CD4-positive, alpha-beta T cell treated with Interleukin-2 at 100 ng/mL for 4 hours (primary cell): Measurements from ENCODE around the gene BICC1.

Source experiments
- DNase-seq: peaks from one replicate; pipeline ENCODE4 v3.0.0-alpha.2; 2020; ENCODE audit warnings: low spot score

BICC1 gene

DNA sequence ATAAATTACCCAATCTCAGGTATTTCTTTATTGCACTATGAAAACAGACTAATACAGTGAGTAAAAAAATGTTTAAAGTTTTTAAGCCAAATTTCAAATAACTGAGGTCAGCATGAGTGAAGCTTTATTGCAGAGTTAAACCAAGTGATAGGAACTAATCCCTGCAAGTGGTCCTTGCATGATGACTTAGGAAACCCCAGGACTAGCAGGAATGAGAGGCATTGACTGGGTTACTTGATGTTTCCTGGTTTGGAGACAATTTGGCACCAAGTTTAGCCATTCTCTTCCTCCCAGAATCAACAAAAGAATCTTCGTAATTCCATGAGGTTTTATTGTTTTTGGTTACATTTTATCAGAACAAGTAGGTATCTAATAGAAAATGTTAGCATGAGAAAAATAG lies 194.2 kb downstream of the BICC1 start:
- DNase-seq, result no peak

DNA sequence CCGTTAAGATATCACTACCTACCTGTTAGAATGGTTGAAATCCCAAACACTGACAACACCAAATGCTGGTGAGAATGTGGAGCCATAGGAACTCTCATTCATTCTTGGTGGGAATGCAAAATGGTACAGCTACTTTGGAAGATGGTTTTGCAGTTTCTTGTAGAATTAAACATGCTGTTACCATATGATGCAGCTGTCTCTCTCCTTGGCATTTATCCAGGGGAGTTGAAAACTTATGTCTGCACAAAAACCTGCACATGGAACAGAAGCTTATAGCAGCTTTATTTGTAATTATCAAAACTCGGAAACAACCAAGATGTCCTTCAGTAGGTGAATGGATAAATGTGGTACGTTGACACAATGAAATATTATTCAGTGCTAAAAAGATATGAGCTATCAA lies 199.5 kb downstream of the BICC1 start:
- no peak for DNase-seq

DNA sequence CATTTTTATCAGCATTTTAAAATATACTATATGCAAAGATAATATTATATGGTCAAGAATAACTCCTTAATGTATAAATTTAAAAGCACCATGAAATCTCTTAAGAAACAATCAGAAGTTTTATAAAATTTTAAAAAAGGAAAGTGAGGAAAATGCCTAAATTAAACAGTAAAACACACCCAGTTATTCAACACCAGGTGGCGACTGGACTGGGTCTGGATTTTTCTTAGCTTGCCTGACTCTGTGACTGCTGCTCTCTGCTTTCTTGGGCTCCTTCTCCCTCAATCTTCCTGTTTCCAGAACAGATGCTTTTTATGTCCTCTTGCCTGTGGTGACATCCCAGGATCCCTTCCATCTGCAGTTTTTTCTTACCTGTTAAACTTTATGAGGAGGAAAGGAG lies 200.3 kb downstream of the BICC1 start:
- no peak for DNase-seq

DNA sequence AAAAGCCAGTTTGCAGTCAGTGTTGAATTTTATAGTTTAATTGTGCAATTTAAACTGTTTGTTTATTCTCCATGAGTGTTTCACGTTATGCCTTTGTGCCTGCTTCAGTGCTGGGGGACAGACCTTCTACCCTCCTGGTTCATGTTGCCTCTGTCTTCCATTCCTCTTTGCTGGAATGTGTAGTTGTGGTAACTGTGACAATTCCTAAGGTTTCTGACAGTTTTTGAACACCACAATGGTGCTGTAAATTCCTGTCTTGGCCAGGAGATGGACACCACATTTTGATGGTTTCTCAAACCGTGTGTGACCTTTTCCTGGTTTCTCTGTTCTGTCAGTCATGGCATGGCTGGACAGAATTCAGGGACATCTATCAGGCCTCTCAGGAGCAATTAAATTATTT lies 201.7 kb downstream of the BICC1 start:
- DNase-seq, result no peak

DNA sequence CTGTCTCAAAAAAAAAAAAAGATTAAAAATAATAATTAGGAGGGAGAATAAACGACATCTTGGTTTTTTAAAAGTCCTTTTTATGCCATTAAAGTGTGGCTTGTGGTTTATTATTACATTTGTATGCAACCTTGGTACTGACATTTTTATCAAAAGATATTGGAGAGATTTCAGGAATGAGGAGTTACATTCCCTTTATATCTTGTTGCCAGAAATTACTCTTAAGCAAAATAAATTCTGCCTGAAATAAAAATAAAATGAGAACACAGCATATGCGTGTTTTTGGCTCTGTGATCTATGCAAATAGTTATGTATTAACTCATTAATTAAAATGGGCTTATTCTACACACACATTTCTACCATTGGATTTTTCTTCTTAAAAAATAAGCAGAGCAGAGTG lies 202.4 kb downstream of the BICC1 start:
- no peak for DNase-seq

DNA sequence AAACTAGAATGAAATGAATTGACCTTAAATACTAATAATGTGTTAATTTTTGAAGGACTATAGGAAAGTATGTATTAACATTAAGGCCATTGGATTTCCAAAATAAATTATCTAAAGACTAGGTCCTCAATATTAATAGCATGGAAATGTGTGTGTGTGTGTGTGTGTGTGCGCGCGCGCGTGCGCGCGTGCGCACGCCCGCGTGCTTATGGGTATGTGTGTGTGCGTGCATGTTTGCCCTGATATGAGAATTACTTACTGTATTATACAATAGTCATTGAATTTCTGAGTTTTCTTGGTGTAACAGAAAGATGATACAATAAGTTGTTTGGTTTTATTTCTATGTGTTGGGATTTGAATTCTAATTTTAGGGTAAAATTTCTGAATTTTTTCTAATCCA lies 205.9 kb downstream of the BICC1 start:
- no peak for DNase-seq

DNA sequence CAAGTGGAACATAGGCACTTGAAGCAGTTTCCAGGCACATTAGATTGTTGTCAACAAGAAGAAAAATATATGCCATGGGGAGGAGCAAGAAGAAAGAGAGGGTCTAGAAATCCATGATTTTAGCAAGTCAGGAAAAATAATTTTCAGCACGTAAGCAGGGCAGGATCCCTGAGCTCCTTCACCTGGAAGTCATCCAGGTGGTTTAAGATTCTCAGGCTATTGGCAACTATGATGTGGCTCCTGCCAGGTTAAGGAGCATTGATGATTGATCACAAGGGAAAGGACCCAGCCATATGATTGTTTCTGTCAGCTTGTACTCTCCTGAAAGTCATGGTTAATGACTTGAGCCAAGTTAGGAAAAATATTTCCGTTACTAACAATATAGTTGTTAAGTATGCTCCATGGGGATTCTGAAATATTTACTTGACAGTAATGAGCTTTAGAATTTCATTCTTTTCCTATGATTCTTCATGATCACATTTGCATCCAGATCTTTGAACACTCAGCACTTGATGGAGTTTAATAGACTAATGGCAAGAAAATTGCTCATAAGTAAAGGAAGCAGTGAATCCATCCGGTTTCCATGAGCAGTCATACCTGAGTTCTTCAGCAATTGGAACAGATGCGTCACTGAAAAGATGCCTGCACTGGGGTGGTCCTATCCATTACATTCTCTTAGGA lies 209.1 kb downstream of the BICC1 start:
- DNase-seq, result no peak

DNA sequence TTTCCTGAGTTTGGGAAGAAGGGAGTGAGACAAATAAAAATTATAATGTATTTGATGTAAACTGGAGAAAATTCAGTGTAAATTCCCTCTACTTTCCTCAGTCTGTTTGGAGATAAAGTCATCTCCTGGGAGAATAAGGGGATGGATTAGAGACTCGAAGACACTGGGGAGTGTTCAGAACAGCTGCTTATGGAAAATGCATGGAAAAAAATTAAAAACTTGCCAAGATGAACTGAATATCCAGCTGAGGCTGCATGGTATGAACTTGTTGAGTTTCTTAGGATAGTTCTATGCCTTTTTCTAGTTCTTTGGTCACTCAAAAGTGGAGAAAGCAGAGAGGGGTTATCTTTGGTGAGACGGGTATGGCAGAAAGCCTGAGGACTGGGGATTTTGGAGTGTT lies 210.5 kb downstream of the BICC1 start:
- DNase-seq, result no peak

DNA sequence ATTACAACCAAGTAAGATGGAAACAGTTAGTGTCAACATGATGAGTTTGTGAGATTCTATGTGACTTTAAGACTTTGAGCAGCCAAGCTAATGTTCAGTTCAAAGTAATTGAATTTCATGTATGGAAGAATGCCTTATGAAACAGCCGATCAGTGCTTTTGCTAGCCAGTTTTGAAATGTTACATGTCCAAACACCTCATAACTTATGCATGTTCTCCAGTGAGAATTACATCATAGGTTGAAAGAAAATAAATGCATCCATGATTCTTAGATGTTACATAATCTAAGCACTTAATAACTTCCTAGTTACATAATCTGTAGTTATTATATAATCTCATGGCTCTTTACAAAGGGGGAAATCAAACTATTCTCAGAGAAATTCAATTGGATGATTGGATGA lies 211.3 kb downstream of the BICC1 start:
- DNase-seq, result no peak

DNA sequence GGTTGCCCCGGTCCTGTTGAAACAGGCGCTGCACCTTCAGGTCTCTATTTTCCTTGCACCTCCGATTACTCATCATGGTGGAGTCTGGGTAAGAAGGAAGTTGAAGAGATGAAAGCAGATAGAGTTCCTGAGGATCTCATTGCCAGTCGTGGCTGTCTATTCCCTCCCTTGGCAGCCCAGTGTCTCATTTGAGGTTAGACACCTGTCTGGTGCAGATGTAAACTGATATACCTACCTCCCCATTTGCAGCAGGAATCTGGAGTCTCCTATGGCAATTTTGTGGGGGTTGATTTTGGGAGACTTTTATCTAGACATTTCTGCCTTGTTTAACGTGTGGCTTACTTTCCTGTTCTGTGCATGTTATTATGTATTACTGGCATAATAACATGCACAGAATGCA lies 212.1 kb downstream of the BICC1 start:
- no peak for DNase-seq

DNA sequence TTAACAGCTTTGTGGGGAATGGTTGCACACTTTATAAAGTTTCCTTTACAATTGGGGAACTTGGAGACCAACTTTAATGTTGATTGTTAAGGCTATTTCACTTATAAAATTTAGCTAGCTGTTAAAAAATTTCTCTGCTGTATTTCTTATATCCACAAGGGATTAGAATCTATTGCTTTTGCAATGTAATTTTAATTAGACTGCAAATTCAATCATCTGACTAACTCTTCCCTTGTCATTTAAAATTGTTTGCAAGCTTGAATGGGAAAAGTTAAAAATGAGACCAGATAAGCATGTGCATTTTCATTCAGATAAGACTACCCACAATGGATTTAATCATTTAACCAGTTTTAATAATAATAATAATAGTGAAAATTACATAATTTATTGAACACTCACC lies 213.2 kb downstream of the BICC1 start:
- no peak for DNase-seq

DNA sequence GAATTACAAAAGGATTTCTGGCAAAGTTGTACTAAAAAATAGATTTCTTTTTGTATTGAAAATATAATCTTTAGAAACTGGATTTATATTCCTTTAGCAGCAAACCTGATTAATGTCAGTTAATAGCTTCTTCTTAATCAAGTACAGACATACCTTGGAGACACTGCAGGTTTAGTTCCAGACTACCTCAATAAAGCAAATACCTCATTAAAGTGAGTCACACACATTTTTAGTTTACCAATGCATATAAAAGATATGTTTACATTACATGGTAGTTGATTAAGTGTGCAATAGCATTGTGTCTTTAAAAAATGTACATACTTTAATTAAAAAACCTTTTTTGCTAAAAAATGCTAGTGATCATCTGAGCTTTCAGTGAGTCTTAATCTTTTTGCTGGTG lies 215.0 kb downstream of the BICC1 start:
- no peak for DNase-seq

DNA sequence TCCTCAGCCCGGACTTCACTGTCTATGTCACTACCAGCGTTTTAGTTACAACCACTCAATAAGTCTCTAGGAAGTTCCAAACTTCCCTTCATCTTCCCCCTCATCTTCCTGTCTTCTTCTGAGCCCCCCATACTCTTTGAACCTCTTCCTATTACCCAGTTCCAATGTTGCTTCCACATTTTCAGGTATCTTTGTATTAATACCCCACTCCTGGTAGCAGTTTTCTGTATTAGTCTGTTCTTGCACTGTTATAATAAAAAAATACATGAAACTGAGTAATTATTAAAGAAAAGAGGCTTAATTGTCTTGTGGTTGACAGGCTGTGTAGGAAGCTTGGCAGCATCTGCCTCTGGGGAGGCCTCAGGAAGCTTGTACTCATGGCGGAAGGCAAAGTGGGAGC lies 218.6 kb downstream of the BICC1 start:
- DNase-seq, result no peak

DNA sequence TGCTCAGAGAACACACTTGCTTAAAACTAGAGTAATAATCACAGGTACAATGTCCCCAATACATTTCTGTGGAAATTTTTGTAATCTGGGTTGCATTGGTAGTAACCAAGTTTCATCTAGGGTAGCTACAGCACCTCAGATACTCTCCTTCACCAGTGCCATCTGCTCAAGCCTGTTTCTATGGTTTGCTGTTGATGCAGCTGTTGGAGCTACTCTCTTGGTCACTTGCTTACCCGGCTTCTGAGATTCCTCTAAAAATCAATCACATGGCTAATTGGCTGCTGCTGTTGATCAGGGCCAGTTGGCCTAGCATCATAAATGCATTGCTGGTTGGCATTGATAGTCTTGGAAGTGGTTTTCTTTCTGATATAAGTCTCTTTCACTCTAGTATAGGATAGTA lies 220.8 kb downstream of the BICC1 start:
- no peak for DNase-seq

DNA sequence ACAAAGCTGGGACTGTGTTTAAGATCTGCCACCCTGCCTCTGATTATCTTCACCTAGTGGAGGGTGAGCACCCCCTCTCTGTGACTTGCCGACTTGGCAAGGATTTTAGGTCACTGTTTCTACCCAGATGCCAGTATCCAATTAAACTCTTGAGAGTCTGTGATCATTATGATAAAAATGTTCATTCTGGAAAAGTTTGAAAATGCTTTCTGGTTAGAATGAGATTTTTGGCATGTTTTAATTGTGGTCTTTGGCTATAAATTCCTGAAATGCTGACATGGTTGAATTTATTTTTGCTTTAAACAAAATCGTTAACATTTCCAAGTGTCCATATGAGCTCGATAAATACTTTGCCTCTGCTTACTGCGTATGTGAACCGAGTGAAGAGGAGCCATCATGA lies 221.4 kb downstream of the BICC1 start:
- no peak for DNase-seq

DNA sequence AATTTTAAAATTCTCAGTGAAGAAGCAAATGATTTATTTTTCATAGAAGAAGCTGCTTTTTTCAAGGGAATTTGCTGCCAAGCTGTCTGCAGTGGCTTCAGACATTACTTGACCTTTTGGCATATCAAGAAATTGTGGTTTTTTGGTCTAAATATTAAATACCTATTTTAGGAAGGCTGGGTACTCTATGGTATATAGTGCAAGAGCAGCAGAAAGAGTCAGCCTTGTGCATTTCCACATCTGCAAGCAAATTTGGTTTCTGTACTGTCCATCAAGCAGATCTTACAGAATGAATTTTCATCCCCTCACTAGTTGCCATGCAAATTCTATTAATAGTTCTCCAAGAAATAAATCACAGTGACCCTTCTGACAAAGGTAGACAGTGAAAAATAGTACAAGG lies 222.0 kb downstream of the BICC1 start:
- no peak for DNase-seq

DNA sequence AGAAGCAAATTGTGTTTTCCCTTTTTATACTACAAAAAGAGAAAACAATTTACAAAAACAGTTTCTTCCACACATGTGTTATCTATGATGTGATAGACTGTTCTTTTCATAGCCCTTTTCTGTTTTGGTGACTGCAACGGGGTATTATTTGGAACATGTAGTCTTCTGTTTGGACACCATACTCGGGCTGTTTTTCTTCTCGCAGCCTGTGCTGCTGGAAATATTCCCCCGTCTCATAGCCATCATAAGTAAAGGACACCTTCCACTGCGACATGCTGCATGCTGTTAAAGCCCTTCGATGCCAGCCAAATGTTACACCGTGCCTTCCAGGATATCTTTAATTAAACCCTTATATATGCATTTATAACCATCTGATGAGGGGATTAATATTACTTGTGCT lies 222.4 kb downstream of the BICC1 start:
- no peak for DNase-seq

DNA sequence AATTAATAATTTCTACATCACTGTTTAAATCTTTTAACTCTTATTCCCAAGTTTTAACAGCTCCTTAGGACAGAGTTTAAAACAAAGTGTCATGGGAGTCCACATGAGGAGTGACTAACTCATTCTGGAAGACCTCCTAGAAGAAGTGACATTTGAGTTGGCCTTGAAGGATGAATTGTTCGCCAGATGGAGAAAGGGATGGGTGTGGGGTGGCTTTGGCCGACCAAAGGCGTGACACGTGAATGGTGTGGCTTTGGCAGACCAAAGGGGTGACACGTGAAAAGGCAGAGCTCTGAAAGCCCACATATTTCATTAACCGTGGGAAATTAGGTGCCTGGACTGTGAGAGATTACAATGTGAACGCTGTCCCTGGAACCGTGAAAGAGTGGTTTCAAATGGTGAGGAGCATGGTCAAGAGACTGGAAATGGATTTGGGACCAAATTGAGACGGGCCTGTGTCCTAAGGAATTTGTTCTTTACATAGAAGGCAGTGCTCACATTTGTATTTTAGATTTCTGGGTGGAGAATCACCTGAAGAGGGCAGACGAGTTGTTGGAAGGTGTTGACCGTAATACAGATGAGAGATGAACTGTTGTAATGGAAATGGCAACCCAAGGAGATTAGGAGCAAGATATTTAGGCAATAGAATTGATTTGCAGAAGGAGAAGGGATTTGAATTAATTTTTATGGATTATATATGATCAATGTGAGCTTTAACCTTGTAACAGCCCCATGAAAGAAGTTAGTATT lies 228.1 kb downstream of the BICC1 start:
- no peak for DNase-seq

DNA sequence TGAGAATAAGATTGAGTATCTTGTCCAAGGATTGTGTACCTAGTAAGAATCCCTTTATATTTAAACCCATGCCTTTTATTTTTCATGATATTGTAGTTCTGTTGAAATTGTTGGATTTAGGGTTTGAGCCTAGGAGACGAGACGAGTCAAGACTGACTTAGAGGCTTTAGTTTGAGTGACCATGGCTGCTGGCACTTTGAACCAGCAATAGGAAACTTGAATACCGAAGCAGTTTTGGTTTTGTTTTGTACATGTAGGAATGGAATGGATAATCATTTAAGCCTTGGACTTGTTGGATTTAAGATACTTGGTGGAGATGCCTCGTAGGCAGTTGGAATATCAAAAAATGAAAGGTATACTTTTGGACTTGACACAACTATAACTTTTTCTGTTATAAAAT lies 229.0 kb downstream of the BICC1 start:
- DNase-seq, result no peak

DNA sequence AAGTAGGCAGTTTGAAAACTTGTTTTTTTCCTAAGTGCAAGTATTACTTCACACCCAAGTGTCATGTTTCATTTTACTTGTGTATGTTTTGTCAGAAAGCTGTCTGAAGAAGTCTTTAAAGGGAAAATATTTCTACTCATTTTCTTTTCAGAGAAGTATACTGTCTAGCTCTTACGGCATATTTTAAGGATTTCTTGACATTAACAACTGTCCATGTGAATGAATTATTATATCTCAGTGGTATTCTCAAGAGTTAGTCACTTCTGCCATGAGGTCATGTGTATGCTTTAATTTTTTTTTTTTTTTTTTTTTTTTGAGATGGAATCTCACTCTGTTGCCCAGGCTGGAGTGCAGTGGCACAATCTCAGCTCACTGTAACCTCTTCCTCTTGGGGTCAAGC lies 229.5 kb downstream of the BICC1 start:
- DNase-seq, result no peak

DNA sequence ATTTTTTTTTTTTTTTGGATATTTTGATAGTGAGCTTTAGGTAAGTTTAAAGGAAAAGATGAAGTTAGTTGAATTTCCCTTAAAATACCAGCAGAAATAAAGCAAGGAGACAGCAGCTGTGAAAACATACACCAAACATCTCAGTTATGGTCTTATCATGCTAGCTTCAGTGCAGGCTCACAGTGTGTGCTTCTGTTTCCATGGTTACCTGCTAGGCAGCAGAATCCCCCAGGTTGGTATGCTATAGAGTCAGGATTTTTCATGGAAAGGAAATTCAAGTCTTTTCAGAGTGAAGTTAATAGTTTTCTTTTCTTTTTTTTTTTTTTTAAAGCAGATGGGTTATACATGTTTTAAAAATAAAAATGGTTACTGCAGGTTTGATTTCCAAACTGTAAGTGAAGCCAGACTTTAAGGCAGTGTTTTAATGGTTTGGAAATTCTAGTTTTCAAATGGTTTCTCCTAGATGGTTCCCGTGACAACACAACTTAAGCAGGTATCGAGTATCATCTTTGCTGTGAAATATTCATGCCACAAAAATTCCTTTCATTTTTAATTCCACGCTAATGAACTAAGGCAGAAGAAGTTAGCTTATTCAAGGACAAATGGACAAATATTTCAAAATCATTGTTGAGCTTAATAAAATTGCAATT lies 230.9 kb downstream of the BICC1 start:
- no peak for DNase-seq

DNA sequence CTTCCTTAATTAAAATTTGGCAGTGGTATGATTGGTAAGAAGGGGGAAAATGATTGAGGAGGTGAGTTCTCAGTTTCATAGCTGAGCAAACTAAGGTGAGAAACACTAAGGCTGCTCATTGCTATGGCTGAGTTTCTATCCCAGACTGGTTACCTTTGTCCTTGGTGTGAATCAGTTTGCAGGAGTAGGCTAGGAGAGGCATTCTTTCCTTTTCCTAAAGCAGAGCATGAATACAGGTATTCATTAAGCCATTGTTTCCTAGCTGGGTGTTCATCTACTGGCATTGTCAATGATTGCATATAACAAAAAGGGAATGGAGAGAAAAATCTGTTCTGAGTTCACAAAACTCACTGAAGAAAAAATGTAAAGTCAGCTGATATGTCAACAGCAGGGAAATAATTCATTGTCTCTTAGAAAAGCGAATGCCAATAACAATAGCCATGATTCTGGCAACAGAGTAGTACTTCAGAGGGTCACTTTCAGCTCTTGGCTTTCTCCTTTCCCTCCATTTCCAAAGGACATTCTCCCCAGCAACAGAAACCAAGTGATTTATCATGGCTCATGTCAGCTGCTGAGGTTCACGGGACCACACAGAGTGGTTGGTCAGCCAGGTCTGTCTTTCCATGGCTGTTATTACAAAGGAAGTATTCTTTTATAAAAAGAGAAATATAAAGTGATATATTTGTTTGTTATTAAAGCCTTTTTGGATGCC lies 234.0 kb downstream of the BICC1 start:
- no peak for DNase-seq

DNA sequence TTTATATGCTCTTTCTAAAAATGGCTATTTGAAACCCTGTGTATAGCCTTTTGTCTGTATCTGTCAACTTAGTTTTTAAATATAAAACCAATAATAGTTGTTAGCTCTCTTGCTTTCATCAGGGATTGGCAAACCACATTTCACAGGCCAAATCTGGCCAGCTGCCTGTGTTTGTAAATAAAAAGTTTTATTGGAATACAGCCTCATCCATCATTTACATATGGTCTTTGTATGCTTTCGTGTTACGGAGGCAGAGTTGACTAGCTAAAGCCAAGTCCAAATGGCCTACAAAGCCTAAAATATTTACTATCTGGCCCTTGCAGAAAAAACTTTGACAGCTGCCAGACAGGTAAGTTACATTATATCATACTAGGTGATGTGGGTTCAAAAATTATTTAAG lies 235.0 kb downstream of the BICC1 start:
- no peak for DNase-seq
